ENCODE measurements around the gene TMSB15C.
"Not testable (repeated sequence)": the region's sequence is repeated elsewhere in the genome, so short reads cannot be mapped to it uniquely, and the experiment has no call there.

The TMSB15C gene

GRCh38 chrX:104085477-104085876, 9.4 kb upstream of the TMSB15C start:
- no peak for DNase-seq (ENCODE audit: low read depth)

GRCh38 chrX:104084534-104085277, 8.7 kb upstream of the TMSB15C start:
- no peak for TF ChIP-seq CTCF (IDR thresholded peaks at IDR 0.05; ENCODE audit: low read depth, low read length, missing control alignments)
- H3K4me3 ChIP-seq (ENCODE audit: low read depth, low read length): no peak overlapping the region
- DNase-seq (ENCODE audit: low read depth): no peak
- in situ Hi-C loops (cut with HindIII; ENCODE audit: low sequenced_read_pairs): no loop called here

More at GRCh38 chrX:104085477-104085876, 9.4 kb upstream of the TMSB15C start:
- H3K4me3 ChIP-seq (ENCODE audit: low read depth, low read length): no peak overlapping the region
- TF ChIP-seq CTCF (IDR thresholded peaks at IDR 0.05; ENCODE audit: low read depth, low read length, missing control alignments): no peak
- in situ Hi-C loops (cut with HindIII; ENCODE audit: low sequenced_read_pairs): no loop called here

GRCh38 chrX:104084063-104084462, 8.0 kb upstream of the TMSB15C start:
- H3K4me3 ChIP-seq (ENCODE audit: low read depth, low read length): no peak overlapping the region
- no peak for TF ChIP-seq CTCF (IDR thresholded peaks at IDR 0.05; ENCODE audit: low read depth, low read length, missing control alignments)
- in situ Hi-C loops (cut with HindIII; ENCODE audit: low sequenced_read_pairs): no loop called here
- DNase-seq (ENCODE audit: low read depth): no peak

- H3K4me3 ChIP-seq (ENCODE audit: low read depth, low read length); in situ Hi-C loops (cut with HindIII; ENCODE audit: low sequenced_read_pairs); DNase-seq (ENCODE audit: low read depth): not testable (repeated sequence)
These were observed 1.8 kb upstream of the TMSB15C start for GRCh38 chrX:104077854-104078253.

GRCh38 chrX:104062636-104063035, 13.4 kb downstream of the TMSB15C start:
- H3K4me3 ChIP-seq (ENCODE audit: low read depth, low read length); DNase-seq (ENCODE audit: low read depth); in situ Hi-C loops (cut with HindIII; ENCODE audit: low sequenced_read_pairs): not testable (repeated sequence)

- DNase-seq (ENCODE audit: low read depth); in situ Hi-C loops (cut with HindIII; ENCODE audit: low sequenced_read_pairs); H3K4me3 ChIP-seq (ENCODE audit: low read depth, low read length): not testable (repeated sequence)
These were observed 21.1 kb downstream of the TMSB15C start for GRCh38 chrX:104054956-104055355.

- in situ Hi-C loops (cut with HindIII; ENCODE audit: low sequenced_read_pairs): no loop called here
- no peak for DNase-seq (ENCODE audit: low read depth)
- no peak for TF ChIP-seq CTCF (IDR thresholded peaks at IDR 0.05; ENCODE audit: low read depth, low read length, missing control alignments)
- no peak overlapping the region for H3K4me3 ChIP-seq (ENCODE audit: low read depth, low read length)
These were observed 28.9 kb downstream of the TMSB15C start for GRCh38 chrX:104047171-104047570.

GRCh38 chrX:104045642-104046041, 30.4 kb downstream of the TMSB15C start:
- no peak for TF ChIP-seq CTCF (IDR thresholded peaks at IDR 0.05; ENCODE audit: low read depth, low read length, missing control alignments)
- H3K4me3 ChIP-seq (ENCODE audit: low read depth, low read length): no peak overlapping the region
- no peak for DNase-seq (ENCODE audit: low read depth)
- in situ Hi-C loops (cut with HindIII; ENCODE audit: low sequenced_read_pairs): no loop called here

Data from astrocyte of the cerebellum (primary cell).